Keratinocyte (primary cell): ENCODE results near the gene CDHR3. TPM values are rescaled to one million over a fixed set of nuclear protein-coding genes. Genes with fewer than 3 reads are reported as not detected.

ENCODE experiments used
- DNase-seq: peaks from one replicate; pipeline ENCODE4 v3.0.0-alpha.2; 2011; ENCODE audit warnings: low read depth, missing footprints, low spot score
- FAIRE-seq: peaks from 2 replicates; lab custom pipeline; 2011; peaks lifted over from hg19 to GRCh38; lab: Jason Lieb, UNC
- H2AFZ ChIP-seq: 2 replicates; pipeline ENCODE4 v1.6.0; 2012; ENCODE audit warnings: low read length, control low read depth, inconsistent platforms; ENCODE audit not compliant: control insufficient read depth
- H3K27ac ChIP-seq: 2 replicates; pipeline ENCODE4 v1.5.1; 2011; ENCODE audit warnings: low read length; ENCODE audit not compliant: control insufficient read depth, insufficient read depth
- H3K27me3 ChIP-seq: 3 replicates; pipeline ENCODE4 v1.6.0; 2011; ENCODE audit warnings: low read length; ENCODE audit not compliant: control insufficient read depth, insufficient read depth; ENCODE audit errors: extremely low read depth
- H3K36me3 ChIP-seq, 2 experiments: 2 replicates in 1 of 2; 3 replicates in 1 of 2; pipeline ENCODE4 v1.5.1; 2011; ENCODE audit warnings: low read length in 2 of 2, mild to moderate bottlenecking in 1 of 2; ENCODE audit not compliant: control insufficient read depth in 2 of 2, insufficient read depth in 2 of 2; ENCODE audit errors: extremely low read depth in 1 of 2
- H3K4me1 ChIP-seq: 3 replicates; pipeline ENCODE4 v1.5.1; 2011; ENCODE audit warnings: low read length; ENCODE audit not compliant: control insufficient read depth, insufficient read depth; ENCODE audit errors: extremely low read depth
- H3K4me2 ChIP-seq: 3 replicates; pipeline ENCODE4 v1.6.0; 2011; ENCODE audit warnings: low read depth, low read length; ENCODE audit not compliant: control insufficient read depth, insufficient read depth; ENCODE audit errors: extremely low read depth
- H3K4me3 ChIP-seq, 3 experiments: fragments of 200-600 bp in 1 of 3; sonication (generic) in 1 of 3; 2 replicates in 2 of 3; 3 replicates in 1 of 3; pipeline ENCODE4 v1.5.1; 2011 to 2016; ENCODE audit warnings: low read length in 3 of 3, mild to moderate bottlenecking in 3 of 3, control low read depth in 2 of 3, inconsistent platforms in 1 of 3, low read depth in 1 of 3, mixed read lengths in 1 of 3, mixed run types in 1 of 3, moderate library complexity in 1 of 3; ENCODE audit not compliant: control insufficient read depth in 2 of 3, insufficient read depth in 2 of 3; ENCODE audit errors: extremely low read depth in 1 of 3
- H3K79me2 ChIP-seq: 2 replicates; pipeline ENCODE4 v1.6.0; 2012; ENCODE audit warnings: low read length; ENCODE audit not compliant: control insufficient read depth, insufficient read depth
- H3K9ac ChIP-seq: 3 replicates; pipeline ENCODE4 v1.6.0; 2011; ENCODE audit warnings: low read length; ENCODE audit not compliant: control insufficient read depth, insufficient read depth; ENCODE audit errors: extremely low read depth
- H3K9me1 ChIP-seq: 3 replicates; pipeline ENCODE4 v1.6.0; 2011; ENCODE audit warnings: low read length; ENCODE audit not compliant: control insufficient read depth, insufficient read depth; ENCODE audit errors: extremely low read depth
- H3K9me3 ChIP-seq: 2 replicates; pipeline ENCODE4 v1.5.1; 2012; ENCODE audit warnings: low read depth, low read length; ENCODE audit not compliant: control insufficient read depth
- H4K20me1 ChIP-seq: 3 replicates; pipeline ENCODE4 v1.6.0; 2011; ENCODE audit warnings: low read length; ENCODE audit not compliant: control insufficient read depth, insufficient read depth; ENCODE audit errors: extremely low read depth
- EZH2 ChIP-seq: IDR thresholded peaks from one replicate; pipeline ENCODE4 v1.6.1; 2012; ENCODE audit warnings: inconsistent platforms, mild to moderate bottlenecking, low read length, moderate library complexity
- dilution Hi-C: fragments of 300-500 bp; cut with MboI; formaldehyde crosslinking; loops from one replicate; pipeline ENCODE4 v1.7.0; 2020; ENCODE audit warnings: low sequenced_read_pairs; ENCODE audit not compliant: extremely low pct_ligation_motif_present
- polyA plus RNA-seq, 5 experiments: library from polyadenylated mRNA; depleted of rRNA in 3 of 5; stranded (reverse) in 3 of 5; stranded (forward) in 1 of 5; unstranded in 1 of 5; fragments of >200 nt; gene quantifications; 1 replicate in 1 of 5; 2 replicates in 3 of 5; 3 replicates in 1 of 5; pipeline versions ENCODE4 v1.2.1 to v1.2.3, GENCODE V29; 2011 to 2012; ENCODE audit warnings: missing spikeins in 2 of 5, low read depth in 1 of 5, low replicate concordance in 1 of 5
- TF ChIP-seq, protein P1 (sequence below), 3 experiments: IDR thresholded peaks in 1 of 3; conservative IDR thresholded peaks in 1 of 3; optimal IDR thresholded peaks in 1 of 3; 2 replicates in 2 of 3; 3 replicates in 1 of 3; pipeline versions ENCODE3 to v1.5.1; 2011; ENCODE audit warnings: low read length in 3 of 3, mild to moderate bottlenecking in 3 of 3, moderate library complexity in 2 of 3, control low read depth in 1 of 3, inconsistent platforms in 1 of 3; ENCODE audit not compliant: insufficient read depth in 2 of 3; ENCODE audit errors: extremely low read depth in 1 of 3

The CDHR3 gene
- polyA plus RNA-seq, 1 donor (not counting 4 experiments of a cell fraction or from before 2014, with no cell fraction given) = 1.2 TPM

DNA sequence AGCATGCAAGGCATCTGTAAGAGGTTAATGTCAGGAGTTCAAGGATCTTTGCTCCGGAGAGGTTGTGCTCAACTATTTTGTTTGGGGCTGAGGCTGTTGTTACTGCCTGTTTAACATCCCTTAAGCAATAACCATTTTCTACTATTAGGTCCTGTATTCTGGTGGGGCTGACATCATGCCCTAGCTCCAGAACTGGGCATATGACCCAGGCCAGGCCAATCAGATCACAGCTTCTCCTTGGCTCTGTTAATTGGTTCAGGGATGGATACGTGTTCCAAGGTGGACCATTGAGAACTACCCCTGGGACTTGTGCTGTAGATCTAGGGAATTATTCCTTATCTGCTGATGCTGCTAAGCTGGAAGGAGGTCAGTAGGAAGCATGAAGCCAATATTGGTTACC, 82.1 kb downstream of the CDHR3 start:
- dilution Hi-C loops = no loop called here
- Histone ChIP-seq H2AFZ (no peak overlapping the region), H3K4me3 (no peak overlapping the region), H3K9me3 (no peaks in the 10 kb centered on the region), H3K27ac (no peak overlapping the region), H3K36me3 (no peaks in the 10 kb centered on the region), H3K9ac (no peak overlapping the region), H3K79me2 (no peaks in the 10 kb centered on the region), H3K9me1 (no peaks in the 10 kb centered on the region), H3K4me1 (peaks cover 28% of the 10 kb centered on the region), H3K27me3 (no peaks in the 10 kb centered on the region), H4K20me1 (no peaks in the 10 kb centered on the region), H3K4me2 (no peak overlapping the region)
- DNase-seq (no peak), FAIRE-seq (no peak)
- TF ChIP-seq EZH2 = no peak
- TF ChIP-seq, protein P1, sequence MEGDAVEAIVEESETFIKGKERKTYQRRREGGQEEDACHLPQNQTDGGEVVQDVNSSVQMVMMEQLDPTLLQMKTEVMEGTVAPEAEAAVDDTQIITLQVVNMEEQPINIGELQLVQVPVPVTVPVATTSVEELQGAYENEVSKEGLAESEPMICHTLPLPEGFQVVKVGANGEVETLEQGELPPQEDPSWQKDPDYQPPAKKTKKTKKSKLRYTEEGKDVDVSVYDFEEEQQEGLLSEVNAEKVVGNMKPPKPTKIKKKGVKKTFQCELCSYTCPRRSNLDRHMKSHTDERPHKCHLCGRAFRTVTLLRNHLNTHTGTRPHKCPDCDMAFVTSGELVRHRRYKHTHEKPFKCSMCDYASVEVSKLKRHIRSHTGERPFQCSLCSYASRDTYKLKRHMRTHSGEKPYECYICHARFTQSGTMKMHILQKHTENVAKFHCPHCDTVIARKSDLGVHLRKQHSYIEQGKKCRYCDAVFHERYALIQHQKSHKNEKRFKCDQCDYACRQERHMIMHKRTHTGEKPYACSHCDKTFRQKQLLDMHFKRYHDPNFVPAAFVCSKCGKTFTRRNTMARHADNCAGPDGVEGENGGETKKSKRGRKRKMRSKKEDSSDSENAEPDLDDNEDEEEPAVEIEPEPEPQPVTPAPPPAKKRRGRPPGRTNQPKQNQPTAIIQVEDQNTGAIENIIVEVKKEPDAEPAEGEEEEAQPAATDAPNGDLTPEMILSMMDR (optimal IDR thresholded peaks at IDR 0.05 in 1 of 3, IDR thresholded peaks at IDR 0.05 in 1 of 3, conservative IDR thresholded peaks at IDR 0.05 in 1 of 3; ENCODE audit: extremely low read depth in 1 of 3, insufficient read depth in 2 of 3, low read length in 3 of 3) = no peak

DNA sequence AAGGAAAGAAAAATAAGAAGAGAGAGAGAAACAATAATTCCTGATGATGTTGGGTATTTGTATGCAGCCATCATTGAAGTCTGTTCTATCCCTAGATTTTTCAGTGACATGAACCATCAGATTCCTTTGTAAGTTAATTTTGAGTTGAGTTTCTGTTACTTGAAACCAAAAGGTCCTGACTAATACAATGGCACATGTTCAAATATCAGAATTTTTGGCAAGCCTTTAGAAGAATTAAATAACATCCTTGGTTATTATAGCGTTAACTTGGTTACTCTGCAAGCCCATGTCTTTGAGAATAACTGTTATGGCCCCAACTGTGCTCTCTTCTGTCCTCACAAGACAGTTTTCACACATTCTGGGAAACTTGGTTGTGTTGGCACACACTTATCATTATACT, 82.5 kb downstream of the CDHR3 start:
- no peak for DNase-seq
- Histone ChIP-seq H3K4me1 (peaks cover 33% of the 10 kb centered on the region), H3K9me3 (no peaks in the 10 kb centered on the region)

More for the DNA sequence above, 82.5 kb downstream of the CDHR3 start:
- Histone ChIP-seq H3K4me2 (no peak overlapping the region), H4K20me1 (no peaks in the 10 kb centered on the region), H3K4me3 (no peak overlapping the region), H3K36me3 (no peaks in the 10 kb centered on the region), H3K27ac (no peak overlapping the region), H3K27me3 (no peaks in the 10 kb centered on the region), H2AFZ (no peak overlapping the region), H3K9me1 (no peaks in the 10 kb centered on the region), H3K79me2 (no peaks in the 10 kb centered on the region), H3K9ac (no peak overlapping the region)
- FAIRE-seq = no peak
- TF ChIP-seq, protein P1 (optimal IDR thresholded peaks at IDR 0.05 in 1 of 3, IDR thresholded peaks at IDR 0.05 in 1 of 3, conservative IDR thresholded peaks at IDR 0.05 in 1 of 3; ENCODE audit: extremely low read depth in 1 of 3, insufficient read depth in 2 of 3, low read length in 3 of 3) = no peak
- no peak for TF ChIP-seq EZH2
- dilution Hi-C loops = no loop called here
